SK-N-SH (cell line): ENCODE results near the gene FLRT1.

ENCODE experiments used
- ELF1 ChIP-seq: IDR thresholded peaks from 2 replicates; pipeline ENCODE4 v1.4.0; 2012
- MXI1 ChIP-seq: IDR thresholded peaks from 2 replicates; pipeline ENCODE4 v1.6.1; 2012; ENCODE audit warnings: mild to moderate bottlenecking, low read depth, low read length, improper control_type of control experiment
- NRF1 ChIP-seq: IDR thresholded peaks from 2 replicates; pipeline ENCODE4 v1.6.1; 2012; ENCODE audit warnings: low read depth, mild to moderate bottlenecking, low read length
- POLR2AphosphoS5 ChIP-seq: IDR thresholded peaks from 2 replicates; pipeline ENCODE4 v1.6.1; 2012; ENCODE audit warnings: low read depth, low read length
- RAD21 ChIP-seq: IDR thresholded peaks from 2 replicates; pipeline ENCODE4 v1.6.1; 2012; ENCODE audit warnings: mild to moderate bottlenecking, low read length
- RCOR1 ChIP-seq: fragments of 150-350 bp; IDR thresholded peaks from 2 replicates; pipeline ENCODE4 v1.6.1; 2017; ENCODE audit warnings: antibody characterized with exemption, low read length
- TAF1 ChIP-seq: IDR thresholded peaks from 2 replicates; pipeline ENCODE4 v1.6.1; 2012; ENCODE audit warnings: low read depth, mild to moderate bottlenecking, low read length, moderate library complexity, borderline replicate concordance
- TEAD4 ChIP-seq: IDR thresholded peaks from 2 replicates; pipeline ENCODE4 v1.4.0; 2012; ENCODE audit warnings: mild to moderate bottlenecking, borderline replicate concordance; ENCODE audit not compliant: insufficient read depth
- YY1 ChIP-seq: IDR thresholded peaks from 2 replicates; pipeline ENCODE4 v1.4.0; 2012; ENCODE audit warnings: low read depth, mild to moderate bottlenecking
- TF ChIP-seq, protein P1 (sequence below): fragments of 200-600 bp; sonication (generic); IDR thresholded peaks from 2 replicates; pipeline ENCODE4 v1.6.1; 2017; ENCODE audit warnings: antibody characterized with exemption, mild to moderate bottlenecking, moderate library complexity

DNA sequence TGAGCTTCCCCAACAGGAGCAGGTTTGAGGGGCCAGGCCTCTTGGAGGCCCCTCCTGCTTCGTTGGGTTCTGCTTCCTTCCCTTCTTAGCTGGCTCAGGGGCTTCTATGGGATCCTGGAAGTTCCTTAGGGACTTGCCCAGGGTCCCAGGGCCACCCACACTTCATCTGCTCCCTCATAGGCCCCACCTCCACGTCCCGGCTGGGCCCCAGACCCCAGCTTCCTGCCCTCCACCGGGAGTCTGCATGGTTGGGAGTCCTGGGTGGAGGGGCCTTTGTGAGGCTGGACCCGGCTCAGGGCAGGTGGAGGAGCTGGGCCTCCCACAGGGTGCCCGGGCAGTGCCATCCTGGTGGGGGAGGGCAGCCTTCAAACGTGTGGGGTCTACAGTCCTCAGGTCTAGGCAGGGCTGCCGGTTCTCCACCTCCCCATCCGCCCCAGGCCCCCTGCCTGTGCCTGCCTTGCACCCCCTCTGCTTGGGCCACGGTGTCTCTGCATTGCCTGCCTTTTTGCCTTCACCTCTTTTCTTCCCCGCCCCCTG lies 37.9 kb upstream of the FLRT1 start:
- TF ChIP-seq NRF1 (no peak), RAD21 (no peak), POLR2AphosphoS5 (no peak), TEAD4 (no peak), TAF1 (no peak), MXI1 (no peak), RCOR1 (no peak), ELF1 (no peak), YY1 (no peak)
- TF ChIP-seq, protein P1, sequence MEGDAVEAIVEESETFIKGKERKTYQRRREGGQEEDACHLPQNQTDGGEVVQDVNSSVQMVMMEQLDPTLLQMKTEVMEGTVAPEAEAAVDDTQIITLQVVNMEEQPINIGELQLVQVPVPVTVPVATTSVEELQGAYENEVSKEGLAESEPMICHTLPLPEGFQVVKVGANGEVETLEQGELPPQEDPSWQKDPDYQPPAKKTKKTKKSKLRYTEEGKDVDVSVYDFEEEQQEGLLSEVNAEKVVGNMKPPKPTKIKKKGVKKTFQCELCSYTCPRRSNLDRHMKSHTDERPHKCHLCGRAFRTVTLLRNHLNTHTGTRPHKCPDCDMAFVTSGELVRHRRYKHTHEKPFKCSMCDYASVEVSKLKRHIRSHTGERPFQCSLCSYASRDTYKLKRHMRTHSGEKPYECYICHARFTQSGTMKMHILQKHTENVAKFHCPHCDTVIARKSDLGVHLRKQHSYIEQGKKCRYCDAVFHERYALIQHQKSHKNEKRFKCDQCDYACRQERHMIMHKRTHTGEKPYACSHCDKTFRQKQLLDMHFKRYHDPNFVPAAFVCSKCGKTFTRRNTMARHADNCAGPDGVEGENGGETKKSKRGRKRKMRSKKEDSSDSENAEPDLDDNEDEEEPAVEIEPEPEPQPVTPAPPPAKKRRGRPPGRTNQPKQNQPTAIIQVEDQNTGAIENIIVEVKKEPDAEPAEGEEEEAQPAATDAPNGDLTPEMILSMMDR = no peak
